Measurements from ENCODE around the gene TMEM126A.
"Not testable (repeated sequence)": the region's sequence is repeated elsewhere in the genome, so short reads cannot be mapped to it uniquely, and the experiment has no call there.

GRCh38 chr11:85609286-85609685 lies 38.5 kb upstream of the TMEM126A start:
- not testable (repeated sequence) for TF ChIP-seq CTCF, POLR2A (IDR thresholded peaks at IDR 0.05)
